ENCODE results near the gene BTBD17.

The BTBD17 gene

DNA sequence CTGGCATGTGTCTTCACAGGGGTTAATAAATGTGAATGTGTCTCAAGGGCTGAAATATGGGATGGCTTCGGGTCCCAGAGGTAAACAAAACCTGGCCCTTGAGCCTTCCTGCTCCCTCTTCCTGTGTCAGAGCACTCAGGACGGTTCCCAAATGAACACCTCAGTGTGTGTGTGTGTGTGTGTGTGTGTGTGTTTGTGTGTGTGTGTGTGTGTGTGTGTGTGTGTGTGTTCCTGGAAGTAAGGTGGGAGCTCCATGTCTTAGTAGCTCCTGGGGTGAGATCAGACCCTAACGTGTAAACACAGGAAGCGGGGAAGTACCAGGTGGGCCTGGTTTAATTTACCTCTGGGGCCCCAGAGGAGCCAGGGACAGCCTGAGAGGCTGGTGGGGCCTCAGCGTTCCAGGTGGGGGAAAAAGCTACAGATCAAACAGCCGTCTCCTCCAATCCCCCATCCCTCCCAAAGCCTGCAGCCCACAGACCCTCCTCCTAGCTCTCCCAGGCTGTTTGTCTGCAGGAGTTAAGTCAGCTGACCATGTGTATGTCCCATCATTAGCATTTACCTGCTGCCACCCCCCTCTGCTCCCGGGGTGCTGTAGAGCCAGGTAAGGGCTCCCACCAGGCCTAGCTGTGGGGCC, 29.5 kb downstream of the BTBD17 start:
- TF ChIP-seq CTCF (IDR thresholded peaks at IDR 0.05; ENCODE audit: low read depth, low read length) = no peak
- in situ Hi-C loops (cut with HindIII; ENCODE audit: low sequenced_read_pairs) = no loop called here
- no peak for DNase-seq (ENCODE audit: low read depth, low spot score)

DNA sequence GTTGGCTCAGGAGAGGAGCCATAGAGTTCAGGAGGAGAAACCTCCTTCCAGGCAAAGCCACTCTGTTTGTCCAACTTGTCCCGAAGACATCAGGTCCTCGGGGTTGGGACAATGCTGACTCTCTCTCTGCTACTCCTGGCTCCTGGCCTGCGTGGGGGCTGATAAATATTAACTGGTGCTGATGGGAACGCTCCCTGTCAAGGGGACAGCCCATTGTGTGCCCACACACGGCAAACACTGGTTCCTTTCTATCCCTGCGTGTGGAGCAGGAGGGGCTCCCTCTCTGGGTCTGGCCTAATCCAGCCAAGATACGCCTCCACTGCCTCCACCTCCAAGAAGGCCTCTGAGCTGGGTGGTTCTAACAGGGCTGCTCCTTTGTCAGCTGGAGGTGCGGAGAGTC, 31.2 kb downstream of the BTBD17 start:
- in situ Hi-C loops (cut with HindIII; ENCODE audit: low sequenced_read_pairs) = no loop called here
- H3K4me3 ChIP-seq (ENCODE audit: low read depth, low read length) = no peak overlapping the region
- DNase-seq (ENCODE audit: low read depth, low spot score) = no peak
- no peak for TF ChIP-seq CTCF (IDR thresholded peaks at IDR 0.05; ENCODE audit: low read depth, low read length)

More for the DNA sequence above, 29.5 kb downstream of the BTBD17 start:
- H3K4me3 ChIP-seq (ENCODE audit: low read depth, low read length) = no peak overlapping the region

- no peak for DNase-seq (ENCODE audit: low read depth, low spot score)
- TF ChIP-seq CTCF (IDR thresholded peaks at IDR 0.05; ENCODE audit: low read depth, low read length) = no peak
- in situ Hi-C loops (cut with HindIII; ENCODE audit: low sequenced_read_pairs) = no loop called here
- H3K4me3 ChIP-seq (ENCODE audit: low read depth, low read length) = no peak overlapping the region
Measured at GRCh38 chr17:74329378-74329777, 32.3 kb downstream of the BTBD17 start.

DNA sequence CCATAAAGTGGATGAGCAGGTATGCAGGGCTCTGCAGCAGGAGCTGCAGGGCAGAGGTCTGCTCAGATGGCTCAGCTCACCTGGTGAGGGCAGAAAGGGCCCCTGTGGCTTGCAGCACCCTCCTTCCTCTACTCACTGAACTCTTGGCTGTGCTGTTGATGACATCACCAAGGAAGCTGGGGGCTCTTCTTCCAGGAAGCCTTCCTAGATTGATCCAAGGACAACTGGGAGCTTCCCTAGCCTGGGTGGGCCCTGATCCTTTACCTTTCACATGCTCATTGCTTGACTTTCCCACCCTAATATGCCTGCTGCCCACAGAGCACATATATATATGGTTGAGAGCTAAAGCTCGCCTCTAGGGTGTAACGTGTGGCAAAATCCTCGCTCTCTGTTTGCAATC, 33.2 kb downstream of the BTBD17 start:
- no peak overlapping the region for H3K4me3 ChIP-seq (ENCODE audit: low read depth, low read length)
- no peak for TF ChIP-seq CTCF (IDR thresholded peaks at IDR 0.05; ENCODE audit: low read depth, low read length)
- no peak for DNase-seq (ENCODE audit: low read depth, low spot score)
- in situ Hi-C loops (cut with HindIII; ENCODE audit: low sequenced_read_pairs) = no loop called here

DNA sequence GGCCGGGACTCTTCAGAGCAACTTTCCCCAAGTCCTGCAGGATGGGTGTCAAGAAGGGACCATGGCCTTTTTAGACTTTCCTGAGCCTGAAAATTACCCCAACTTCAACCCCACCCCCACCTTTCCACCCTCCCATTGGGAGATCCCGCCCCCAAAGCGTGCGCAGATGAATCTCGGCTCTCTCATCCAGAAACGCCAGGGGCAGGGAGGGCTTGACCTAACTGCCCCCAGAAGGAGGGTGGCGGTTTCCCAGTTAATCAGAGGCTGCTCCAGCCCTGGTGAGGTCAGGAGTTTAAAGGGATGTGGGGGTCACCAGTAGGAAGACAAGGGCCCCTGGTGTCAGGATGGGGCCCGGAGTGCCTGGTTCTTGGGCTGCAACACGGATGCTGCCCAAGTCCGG, 35.2 kb downstream of the BTBD17 start:
- DNase-seq (ENCODE audit: low read depth, low spot score) = no peak
- in situ Hi-C loops (cut with HindIII; ENCODE audit: low sequenced_read_pairs) = no loop called here
- no peak for TF ChIP-seq CTCF (IDR thresholded peaks at IDR 0.05; ENCODE audit: low read depth, low read length)

DNA sequence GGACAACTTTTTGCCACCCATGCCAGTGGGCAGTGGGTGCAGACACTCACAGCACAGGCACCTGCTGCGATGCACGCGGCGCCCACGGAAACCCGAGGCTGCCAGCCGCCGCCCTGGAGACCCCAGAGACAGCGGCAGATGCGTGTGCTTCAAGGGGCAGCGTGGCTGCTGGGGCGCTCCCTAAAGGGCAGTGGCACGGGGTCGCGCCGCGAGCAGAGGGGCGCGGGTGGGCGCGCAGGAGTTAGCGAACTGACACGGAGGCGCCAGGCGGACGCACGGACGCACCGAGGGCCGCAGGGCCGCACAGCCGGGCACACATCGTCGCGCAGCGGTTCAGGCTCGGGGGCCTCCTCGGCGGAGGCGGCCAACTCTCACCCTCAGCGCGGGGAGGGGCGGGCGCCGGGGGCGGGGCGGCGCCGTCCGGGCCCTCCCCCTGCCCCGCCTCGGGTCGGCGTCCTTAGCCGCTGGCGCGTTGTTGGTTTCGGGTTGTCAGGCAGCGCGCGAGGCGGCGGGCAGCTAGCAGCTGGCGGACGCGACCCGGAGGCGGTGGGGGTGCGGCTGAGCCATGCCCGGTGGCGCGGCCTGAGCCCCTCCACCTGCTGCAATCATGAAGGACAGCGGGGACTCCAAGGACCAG, 35.8 kb downstream of the BTBD17 start, which contains the start of gene KIF19:
TSS of gene KIF19 (plus strand) at position 484 of the 637 bp plus-strand sequence. CDS start at position 608, 124 bp downstream.
- DNase-seq (ENCODE audit: low read depth, low spot score) = no peak
- in situ Hi-C loops (cut with HindIII; ENCODE audit: low sequenced_read_pairs) = no loop called here
- H3K4me3 ChIP-seq (ENCODE audit: low read depth, low read length) = no peak within 1 kb of the TSS
- no peak for TF ChIP-seq CTCF (IDR thresholded peaks at IDR 0.05; ENCODE audit: low read depth, low read length)

More for the DNA sequence above, 35.2 kb downstream of the BTBD17 start:
- H3K4me3 ChIP-seq (ENCODE audit: low read depth, low read length) = no peak overlapping the region
